GM21381 (cell line): Measurements from ENCODE around the gene LXN.

Source experiments
- ATAC-seq: cut with Tn5 transposase; IDR thresholded peaks from one replicate; pipeline ENCODE4 v1.9.1; 2021; ENCODE audit warnings: mild to moderate bottlenecking, moderate library complexity; ENCODE audit not compliant: unreplicated experiment

The LXN gene

GRCh38 chr3:158671821-158672214, 630 bp downstream of the LXN start:
- no peak for ATAC-seq

- no peak for ATAC-seq
Observed at GRCh38 chr3:158668506-158668905, 3.9 kb downstream of the LXN start.

DNA sequence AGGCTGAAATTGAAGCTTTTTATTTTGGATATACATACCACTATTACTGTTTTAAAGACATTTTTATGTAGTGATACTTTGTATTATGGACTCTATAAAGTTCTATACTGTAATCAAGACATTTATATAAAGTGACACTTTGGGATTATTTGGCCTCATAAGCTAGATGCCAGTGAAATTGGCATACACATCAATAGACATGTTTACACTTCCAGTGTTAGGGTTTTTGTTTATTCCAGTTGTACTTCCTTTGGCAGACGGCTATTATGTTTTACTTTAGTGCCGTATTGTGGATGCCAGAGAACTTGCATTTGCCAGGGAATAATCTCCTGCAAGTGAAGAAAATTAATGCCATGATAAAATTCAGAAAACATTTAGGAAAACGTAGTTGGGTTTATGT, 6.0 kb downstream of the LXN start:
- ATAC-seq = no peak

- no peak for ATAC-seq
Observed at GRCh38 chr3:158663832-158664231, 8.6 kb downstream of the LXN start.

GRCh38 chr3:158663246-158663645, 9.2 kb downstream of the LXN start:
- ATAC-seq = no peak

DNA sequence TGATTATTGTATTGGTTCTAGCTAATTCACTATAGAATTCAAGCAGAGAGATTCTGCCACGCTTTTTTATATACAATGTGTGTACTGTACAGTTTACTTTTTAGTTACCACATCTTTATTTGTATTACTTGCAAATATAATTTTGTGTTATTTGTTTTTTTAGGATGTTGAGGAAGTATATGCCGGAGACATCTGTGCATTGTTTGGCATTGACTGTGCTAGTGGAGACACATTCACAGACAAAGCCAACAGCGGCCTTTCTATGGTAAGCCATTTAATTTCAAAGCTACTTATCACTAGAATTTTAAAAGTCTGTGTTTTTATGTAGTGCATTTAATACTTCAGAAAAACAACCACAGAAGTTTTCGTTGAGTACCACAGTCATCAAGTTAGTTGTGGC, 11.7 kb downstream of the LXN start:
- no peak for ATAC-seq

DNA sequence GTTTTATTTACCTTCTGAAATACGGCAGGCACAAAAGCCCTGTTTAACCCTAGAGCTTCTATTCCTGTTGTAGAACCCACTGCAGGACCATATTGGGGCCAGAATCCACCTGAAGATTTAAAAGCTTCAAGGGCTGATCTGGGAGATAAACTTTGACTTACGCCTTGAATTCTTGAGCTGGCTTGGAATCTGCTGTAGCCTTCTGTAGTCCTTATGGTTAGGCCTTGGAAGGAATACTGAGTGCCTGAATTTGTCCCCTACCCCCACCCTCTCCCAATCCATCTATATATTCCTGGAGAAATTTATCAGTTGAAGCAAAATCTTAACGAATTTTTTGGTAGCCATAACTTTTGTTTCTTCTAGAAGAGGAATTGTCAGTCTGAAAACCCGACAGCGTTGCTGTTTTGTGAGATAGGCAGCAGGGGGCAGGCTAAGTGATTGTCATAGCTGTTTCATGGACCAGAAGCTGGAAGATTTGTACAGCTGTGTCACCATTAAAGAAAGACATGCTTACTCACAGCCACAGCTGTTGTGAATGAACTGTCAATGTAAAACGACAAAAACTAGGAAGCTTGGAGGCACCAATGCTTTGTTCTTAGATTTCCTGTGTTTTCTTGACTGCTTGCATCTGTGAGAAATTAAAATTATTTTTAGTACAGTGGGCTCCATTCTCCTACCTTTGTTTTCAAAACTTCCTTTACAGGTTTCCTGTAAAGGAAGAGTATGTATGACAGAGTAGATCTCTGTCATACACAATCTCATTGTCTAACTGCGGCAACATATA, 12.8 kb downstream of the LXN start:
- ATAC-seq = peak; percentile 91

DNA sequence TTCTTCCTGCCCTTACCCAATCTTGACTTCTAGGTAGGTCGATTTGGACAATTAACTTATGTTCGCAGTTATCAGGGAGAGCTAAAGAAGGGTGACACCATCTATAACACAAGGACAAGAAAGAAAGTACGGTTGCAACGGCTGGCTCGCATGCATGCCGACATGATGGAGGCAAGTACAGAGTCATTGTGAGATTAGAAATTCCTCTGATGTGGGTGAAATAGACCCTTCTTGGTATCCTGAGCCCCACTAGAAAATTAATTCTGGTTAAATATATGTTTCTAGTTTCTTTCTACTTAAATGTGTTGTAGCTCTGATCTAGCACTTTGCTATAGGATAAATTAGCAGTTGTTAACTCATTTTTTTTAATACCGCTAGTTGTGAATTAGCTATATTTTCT, 13.6 kb downstream of the LXN start:
- ATAC-seq = no peak

- ATAC-seq = no peak
Observed at GRCh38 chr3:158652463-158652862, 20.0 kb downstream of the LXN start.

DNA sequence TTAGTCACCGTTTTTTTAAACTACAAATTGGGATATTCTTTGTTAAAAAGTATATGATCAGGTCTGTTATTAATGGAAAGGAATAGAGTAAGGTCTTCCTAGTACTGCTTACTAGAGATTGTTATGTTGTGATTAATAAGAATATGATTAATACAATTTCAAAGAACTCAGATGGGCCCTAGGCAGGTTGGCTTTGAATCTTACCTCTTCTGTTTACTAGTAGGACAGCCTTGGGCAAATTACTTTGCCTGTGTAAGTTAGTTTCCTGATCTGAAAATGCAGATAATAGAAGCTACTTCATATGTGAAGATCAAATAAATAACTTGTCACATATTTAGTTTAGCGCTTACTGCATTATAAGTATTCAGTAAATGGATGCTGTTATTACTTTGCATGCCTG, 21.3 kb downstream of the LXN start:
- ATAC-seq = no peak

DNA sequence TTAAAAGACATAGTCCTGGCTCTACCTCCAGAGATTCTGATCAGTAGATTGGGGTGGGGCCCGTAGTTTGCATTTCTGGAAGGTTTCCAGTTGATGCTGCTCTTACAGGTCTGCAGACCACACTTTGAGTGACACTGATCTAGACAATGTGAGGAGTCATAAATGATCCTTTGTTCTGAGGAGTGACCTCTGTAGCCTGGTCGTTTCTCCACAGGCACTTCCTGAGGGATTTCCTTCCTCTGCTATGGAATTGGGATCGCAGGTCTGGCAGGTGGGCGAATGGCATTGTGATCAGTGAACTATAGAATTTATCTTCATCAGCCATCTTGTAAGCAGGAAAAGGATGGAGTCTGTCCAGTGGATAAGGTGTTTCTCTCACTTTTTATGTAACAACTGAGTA, 22.7 kb downstream of the LXN start:
- no peak for ATAC-seq

GRCh38 chr3:158644345-158644908, 28.0 kb downstream of the LXN start, which contains the start of gene GFM1:
Gene GFM1, plus strand, starts transcription at chr3:158644527. Its CDS starts 108 bp downstream, at chr3:158644635.
- ATAC-seq = peak; percentile 99

DNA sequence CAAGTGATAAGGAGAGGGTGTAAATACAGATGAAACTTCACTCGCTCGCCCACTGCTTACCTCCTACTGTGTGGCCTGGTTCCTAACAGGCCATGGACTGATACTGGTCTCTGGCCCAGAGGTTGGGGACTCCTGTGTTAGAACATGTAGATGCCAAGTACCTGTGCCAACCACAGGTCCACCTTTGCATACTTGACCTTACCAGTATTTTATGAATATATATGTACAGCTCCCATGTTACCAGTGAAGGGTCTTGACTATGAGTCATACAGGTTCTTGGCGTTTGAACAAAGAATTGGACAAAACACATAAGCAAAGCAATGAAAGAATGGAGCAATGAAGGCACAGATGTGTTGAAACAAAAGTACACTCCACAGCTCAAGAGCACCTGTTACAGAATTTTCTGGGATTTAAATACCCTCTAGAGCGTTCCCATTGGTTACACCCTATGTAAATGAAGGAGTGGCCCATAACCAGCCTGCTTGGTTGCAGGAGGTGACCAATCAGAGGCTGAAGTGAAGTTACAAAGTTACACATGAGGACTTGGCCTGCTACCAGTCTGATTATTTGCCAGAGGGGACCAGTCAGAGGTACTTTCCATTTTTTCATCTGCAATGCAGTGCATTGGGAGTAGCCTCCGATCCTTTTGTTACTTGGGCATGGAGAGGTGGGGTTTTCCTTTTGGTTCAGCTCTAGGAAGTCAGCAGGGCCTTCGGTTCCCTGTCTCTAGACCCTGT, 29.8 kb downstream of the LXN start:
- no peak for ATAC-seq

DNA sequence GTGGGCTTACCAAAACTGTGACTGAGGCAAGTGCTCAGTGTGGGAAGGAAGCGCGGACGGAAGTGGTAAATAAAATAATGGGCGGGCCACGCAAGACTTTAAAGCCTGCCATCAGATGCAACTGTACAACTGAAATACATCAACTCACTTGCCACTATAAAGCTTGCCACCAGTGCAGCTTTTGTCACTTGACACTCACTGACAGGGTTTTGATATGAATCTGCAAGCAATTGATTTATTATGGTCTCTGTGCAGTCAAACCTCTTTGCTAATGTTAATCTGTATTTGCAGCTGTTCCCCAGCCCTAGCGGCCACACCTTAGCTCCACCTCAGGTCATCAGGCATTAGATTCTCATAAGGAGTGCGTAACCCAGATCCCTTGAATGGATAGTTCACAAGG, 30.4 kb downstream of the LXN start:
- no peak for ATAC-seq

GRCh38 chr3:158640646-158641045, 31.8 kb downstream of the LXN start:
- ATAC-seq = no peak

DNA sequence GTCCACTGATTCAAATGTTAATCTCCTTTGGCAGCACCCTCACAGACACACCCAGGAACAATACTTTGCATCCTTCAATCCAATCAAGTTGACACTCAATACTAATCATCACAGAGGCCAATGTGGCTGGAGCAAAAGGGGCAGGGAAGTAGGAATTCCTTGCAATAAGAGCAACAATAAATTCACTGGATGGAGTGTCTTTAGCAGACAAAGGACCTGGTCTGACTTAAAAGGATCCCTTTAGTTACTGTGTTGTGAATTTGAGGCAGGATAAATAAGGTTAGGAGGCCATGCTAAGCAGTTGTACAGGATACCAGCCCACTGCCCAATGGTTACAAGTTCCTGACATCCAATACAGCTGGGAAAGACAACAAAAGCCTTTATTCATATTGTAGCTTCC, 40.5 kb downstream of the LXN start:
- ATAC-seq = no peak

DNA sequence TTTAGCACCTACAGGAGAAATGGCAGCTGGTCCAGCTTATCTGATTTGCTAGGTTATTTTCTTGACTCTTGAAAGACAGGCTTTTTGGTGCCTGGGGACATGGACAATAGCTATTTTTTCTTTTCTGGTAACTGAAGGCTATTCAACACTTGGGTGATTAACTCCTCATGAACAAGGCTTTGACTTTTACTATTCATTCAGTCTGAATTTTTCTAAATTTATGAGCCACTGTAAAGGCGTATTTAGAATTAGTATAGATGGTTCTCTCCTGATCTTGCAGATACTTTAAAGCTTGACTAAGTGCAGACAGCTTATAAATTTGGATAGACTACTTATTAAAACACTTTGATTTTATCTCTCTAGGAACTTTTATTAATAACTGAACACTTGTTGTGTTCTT, 46.6 kb downstream of the LXN start:
- ATAC-seq = no peak

DNA sequence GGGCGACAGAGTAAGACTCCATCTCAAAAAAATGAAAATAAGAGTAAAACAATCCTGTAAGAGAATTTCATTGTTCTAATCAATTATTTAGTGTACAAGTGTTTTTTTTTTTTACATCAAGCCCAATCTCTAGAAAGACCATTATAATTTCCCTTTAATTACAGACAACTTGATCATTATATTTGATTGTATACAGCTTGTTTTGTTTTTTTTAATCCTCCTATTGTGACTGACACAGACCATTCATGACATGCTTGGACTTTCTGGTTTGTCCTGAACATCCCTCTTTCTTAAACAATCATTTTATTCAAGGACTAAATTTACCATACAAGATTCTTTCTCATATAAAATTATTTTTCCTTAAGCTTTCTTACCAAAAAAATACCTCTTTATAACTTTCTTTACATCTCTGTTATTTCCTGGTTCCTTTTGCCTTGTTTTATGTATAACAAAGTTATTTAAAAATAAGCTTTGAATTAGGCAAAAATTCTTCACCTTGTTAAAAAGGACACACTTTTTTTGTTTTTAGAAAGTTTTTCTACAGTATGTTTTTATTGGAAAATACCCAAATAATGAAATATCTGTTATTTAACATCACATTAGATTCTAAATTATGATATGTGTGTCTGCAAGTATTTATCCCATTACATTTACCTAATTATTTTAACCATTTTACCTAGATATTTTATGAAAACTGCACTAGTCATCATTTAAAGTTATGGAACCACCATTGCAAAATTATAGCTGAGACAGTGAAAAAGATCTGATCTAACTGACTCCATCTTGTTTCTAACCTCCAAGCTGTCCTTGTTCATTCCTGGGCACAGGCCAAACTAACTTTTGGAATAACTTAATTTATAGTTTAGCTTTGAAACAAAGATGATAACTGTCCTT, 54.2 kb downstream of the LXN start:
- ATAC-seq = no peak
